DND-41 (cell line): Measurements from ENCODE around the gene TCF7L1.

Source experiments
- ATAC-seq: fragments of 200-7000 bp; cut with Tn5 transposase; 3 replicates; pipeline ENCODE4 v1.9.1; 2021; ENCODE audit warnings: low read depth; ENCODE audit not compliant: insufficient read depth
- DNase-seq: peaks from one replicate; pipeline ENCODE4 v3.0.0-alpha.2; 2020
- H2AFZ ChIP-seq: 2 replicates; pipeline ENCODE4 v1.6.0; 2012; ENCODE audit warnings: low read depth, low read length
- H3K27ac ChIP-seq: 2 replicates; pipeline ENCODE4 v1.5.1; 2012; ENCODE audit warnings: low read length, inconsistent platforms
- H3K27me3 ChIP-seq: fragments of 200-600 bp; sonication (generic); 2 replicates; pipeline ENCODE4 v1.6.0; 2012; ENCODE audit warnings: low read length, mild to moderate bottlenecking, inconsistent platforms; ENCODE audit not compliant: insufficient read depth, poor library complexity
- H3K36me3 ChIP-seq: 2 replicates; pipeline ENCODE4 v1.5.1; 2012; ENCODE audit warnings: low read length, inconsistent platforms; ENCODE audit not compliant: insufficient read depth
- H3K4me1 ChIP-seq: 2 replicates; pipeline ENCODE4 v1.5.1; 2012; ENCODE audit warnings: mild to moderate bottlenecking, low read length; ENCODE audit not compliant: insufficient read depth
- H3K4me2 ChIP-seq: 2 replicates; pipeline ENCODE4 v1.6.0; 2012; ENCODE audit warnings: mild to moderate bottlenecking, moderate library complexity, low read length, inconsistent platforms; ENCODE audit not compliant: insufficient read depth
- H3K4me3 ChIP-seq, 2 experiments: fragments of 200-600 bp in 1 of 2; shearing (Covaris generic) in 1 of 2; 2 replicates each; pipeline ENCODE4 v1.5.1; 2012 to 2016; ENCODE audit warnings: inconsistent platforms in 2 of 2, low read length in 2 of 2, mild to moderate bottlenecking in 2 of 2, low read depth in 1 of 2, moderate library complexity in 1 of 2
- H3K79me2 ChIP-seq: 2 replicates; pipeline ENCODE4 v1.6.0; 2012; ENCODE audit warnings: low read length, inconsistent platforms; ENCODE audit not compliant: insufficient read depth
- H3K9ac ChIP-seq: 2 replicates; pipeline ENCODE4 v1.6.0; 2012; ENCODE audit warnings: low read depth, mild to moderate bottlenecking, inconsistent platforms, low read length, moderate library complexity
- H3K9me3 ChIP-seq: 2 replicates; pipeline ENCODE4 v1.5.1; 2012; ENCODE audit warnings: low read length, moderate library complexity, mild to moderate bottlenecking, inconsistent platforms; ENCODE audit not compliant: insufficient read depth, severe bottlenecking
- H4K20me1 ChIP-seq: 2 replicates; pipeline ENCODE4 v1.6.0; 2012; ENCODE audit warnings: low read length; ENCODE audit not compliant: insufficient read depth
- EZH2 ChIP-seq: IDR thresholded peaks from 3 replicates; pipeline ENCODE4 v1.6.1; 2012; ENCODE audit warnings: borderline replicate concordance, low read depth, mild to moderate bottlenecking, moderate library complexity, low read length, inconsistent platforms; ENCODE audit not compliant: severe bottlenecking
- TF ChIP-seq, protein P1 (sequence below): IDR thresholded peaks from 2 replicates; pipeline ENCODE4 v1.5.1; 2012; ENCODE audit warnings: borderline replicate concordance, low read length, moderate library complexity, mild to moderate bottlenecking; ENCODE audit not compliant: poor library complexity, severe bottlenecking; ENCODE audit errors: extremely low read depth

TCF7L1 gene

DNA sequence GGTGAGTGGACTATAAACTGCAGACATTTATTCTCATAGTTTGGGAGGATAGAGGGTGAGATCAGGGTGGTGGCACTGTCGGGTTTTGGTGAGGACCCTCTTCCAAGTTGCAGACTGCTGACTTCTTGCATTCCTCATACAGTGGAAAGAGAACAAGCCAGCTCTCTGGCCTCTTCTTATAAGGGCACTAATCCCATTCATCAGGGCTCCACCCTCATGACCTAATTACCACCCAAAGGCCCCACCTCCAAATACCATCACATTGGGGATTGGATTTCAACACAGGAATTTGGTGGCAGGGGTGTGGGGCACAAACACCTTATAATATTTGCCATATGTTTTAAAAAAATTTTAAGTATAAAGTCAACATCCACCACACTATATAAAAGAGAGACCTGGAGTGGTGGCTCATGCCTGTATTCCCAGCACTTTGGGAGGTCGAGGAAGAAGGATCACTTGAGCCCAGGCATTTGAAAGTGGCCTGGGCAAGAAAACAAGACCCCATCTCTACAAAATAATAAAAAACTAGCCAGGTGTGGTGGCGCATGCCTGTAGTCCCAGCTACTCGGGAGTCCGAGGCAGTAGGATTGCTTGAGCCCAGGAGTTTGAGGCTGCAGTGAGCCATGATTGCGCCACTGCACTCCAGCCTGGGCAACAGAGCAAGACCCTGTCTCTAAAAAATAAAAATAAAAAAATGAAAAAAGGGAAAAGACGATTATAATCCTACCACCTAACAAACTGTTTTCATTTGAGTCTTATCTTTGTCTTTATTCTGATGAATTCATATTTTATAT lies 44.0 kb downstream of the TCF7L1 start:
- no peak overlapping the region for H2AFZ ChIP-seq
- no peak for TF ChIP-seq EZH2
- TF ChIP-seq, protein P1, sequence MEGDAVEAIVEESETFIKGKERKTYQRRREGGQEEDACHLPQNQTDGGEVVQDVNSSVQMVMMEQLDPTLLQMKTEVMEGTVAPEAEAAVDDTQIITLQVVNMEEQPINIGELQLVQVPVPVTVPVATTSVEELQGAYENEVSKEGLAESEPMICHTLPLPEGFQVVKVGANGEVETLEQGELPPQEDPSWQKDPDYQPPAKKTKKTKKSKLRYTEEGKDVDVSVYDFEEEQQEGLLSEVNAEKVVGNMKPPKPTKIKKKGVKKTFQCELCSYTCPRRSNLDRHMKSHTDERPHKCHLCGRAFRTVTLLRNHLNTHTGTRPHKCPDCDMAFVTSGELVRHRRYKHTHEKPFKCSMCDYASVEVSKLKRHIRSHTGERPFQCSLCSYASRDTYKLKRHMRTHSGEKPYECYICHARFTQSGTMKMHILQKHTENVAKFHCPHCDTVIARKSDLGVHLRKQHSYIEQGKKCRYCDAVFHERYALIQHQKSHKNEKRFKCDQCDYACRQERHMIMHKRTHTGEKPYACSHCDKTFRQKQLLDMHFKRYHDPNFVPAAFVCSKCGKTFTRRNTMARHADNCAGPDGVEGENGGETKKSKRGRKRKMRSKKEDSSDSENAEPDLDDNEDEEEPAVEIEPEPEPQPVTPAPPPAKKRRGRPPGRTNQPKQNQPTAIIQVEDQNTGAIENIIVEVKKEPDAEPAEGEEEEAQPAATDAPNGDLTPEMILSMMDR: no peak
- no peak overlapping the region for H3K4me3 ChIP-seq
- no peak overlapping the region for H3K4me2 ChIP-seq
- H3K9ac ChIP-seq: no peak overlapping the region
- ATAC-seq (no peak), DNase-seq (no peak)
- H4K20me1 ChIP-seq: no peaks in the 10 kb centered on the region
- no peaks in the 10 kb centered on the region for H3K79me2 ChIP-seq
- H3K27me3 ChIP-seq: peaks cover 2% of the 10 kb centered on the region
- no peak overlapping the region for H3K27ac ChIP-seq
- no peaks in the 10 kb centered on the region for H3K9me3 ChIP-seq
- no peaks in the 10 kb centered on the region for H3K4me1 ChIP-seq
- no peaks in the 10 kb centered on the region for H3K36me3 ChIP-seq

DNA sequence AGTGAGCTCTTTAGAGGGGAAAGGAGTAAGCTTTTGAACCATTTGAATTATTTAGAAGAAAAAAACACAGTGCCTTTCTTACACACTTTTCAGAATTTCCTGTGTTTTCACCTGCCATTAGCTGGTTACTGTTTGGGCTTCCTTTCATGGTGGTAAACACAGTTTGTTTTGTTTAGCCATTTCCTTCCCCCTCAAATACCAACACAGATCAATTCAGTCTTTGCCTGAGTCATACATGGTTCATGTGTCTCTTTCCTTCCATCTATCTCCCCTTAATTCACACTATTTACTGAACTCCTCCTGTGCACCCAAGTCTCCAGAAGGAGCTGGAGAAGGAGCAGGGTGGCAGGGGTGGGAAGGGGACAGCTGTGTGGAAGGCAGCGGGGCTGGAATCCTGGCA lies 45.0 kb downstream of the TCF7L1 start:
- no peaks in the 10 kb centered on the region for H3K9me3 ChIP-seq
- H3K36me3 ChIP-seq: no peaks in the 10 kb centered on the region
- DNase-seq (no peak), ATAC-seq (no peak)
- H3K4me1 ChIP-seq: no peaks in the 10 kb centered on the region
- H3K27ac ChIP-seq: no peak overlapping the region
- H3K9ac ChIP-seq: no peak overlapping the region
- no peaks in the 10 kb centered on the region for H4K20me1 ChIP-seq
- no peaks in the 10 kb centered on the region for H3K79me2 ChIP-seq
- peaks cover 2% of the 10 kb centered on the region for H3K27me3 ChIP-seq
- H3K4me2 ChIP-seq: no peak overlapping the region
- no peak overlapping the region for H3K4me3 ChIP-seq
- H2AFZ ChIP-seq: no peak overlapping the region
- TF ChIP-seq, protein P1: no peak
- TF ChIP-seq EZH2: no peak

DNA sequence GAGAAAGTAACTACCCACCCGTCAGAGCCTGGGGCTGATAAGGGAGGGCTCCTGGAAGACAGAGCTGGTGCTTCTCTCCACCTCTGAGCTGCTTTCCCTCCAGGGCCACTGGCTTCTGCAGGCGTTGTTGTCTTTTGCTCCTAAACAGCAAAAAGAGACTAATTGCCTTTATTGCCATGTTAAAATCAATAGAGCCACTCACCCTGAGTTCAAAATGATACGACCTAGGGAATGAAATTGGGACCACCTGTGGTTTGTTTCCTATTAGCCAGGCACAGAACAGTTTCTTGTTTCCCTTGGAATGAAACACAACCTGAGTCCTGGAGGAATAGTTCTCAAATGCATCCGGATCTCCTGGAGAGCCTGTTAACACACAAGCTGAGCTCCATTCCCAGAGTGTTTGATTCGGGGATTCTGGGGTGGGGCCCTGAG lies 45.8 kb downstream of the TCF7L1 start:
- H3K4me3 ChIP-seq: no peak overlapping the region
- no peaks in the 10 kb centered on the region for H3K79me2 ChIP-seq
- no peak overlapping the region for H2AFZ ChIP-seq
- H3K27me3 ChIP-seq: peaks cover 2% of the 10 kb centered on the region
- H3K4me1 ChIP-seq: no peaks in the 10 kb centered on the region
- H3K36me3 ChIP-seq: no peaks in the 10 kb centered on the region
- no peak for DNase-seq
- no peak overlapping the region for H3K27ac ChIP-seq
- no peaks in the 10 kb centered on the region for H3K9me3 ChIP-seq
- ATAC-seq: no peak
- TF ChIP-seq, protein P1: no peak
- TF ChIP-seq EZH2: no peak
- no peaks in the 10 kb centered on the region for H4K20me1 ChIP-seq
- H3K9ac ChIP-seq: no peak overlapping the region
- H3K4me2 ChIP-seq: no peak overlapping the region

DNA sequence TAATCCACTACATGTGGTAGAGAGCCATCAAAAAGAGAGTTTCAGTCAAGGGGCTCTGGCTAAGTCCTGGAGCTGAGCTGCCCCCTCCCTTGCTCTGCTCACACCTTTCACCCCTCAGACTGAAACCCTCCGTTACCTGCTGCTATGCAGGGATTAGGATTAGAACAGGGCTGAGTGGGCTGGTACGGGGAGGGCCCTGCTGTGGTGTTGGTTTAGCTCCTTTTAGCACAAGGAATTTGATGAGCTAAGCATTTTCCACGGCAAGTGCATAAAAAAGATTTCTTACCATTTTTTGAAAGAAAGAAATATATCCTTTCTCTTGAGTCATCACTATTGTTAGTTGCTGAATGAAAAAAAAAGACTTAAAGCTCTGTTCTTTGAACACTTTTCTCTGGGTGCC lies 46.3 kb downstream of the TCF7L1 start:
- no peak overlapping the region for H3K4me3 ChIP-seq
- DNase-seq (no peak), ATAC-seq (no peak)
- H3K27me3 ChIP-seq: peaks cover 2% of the 10 kb centered on the region
- no peaks in the 10 kb centered on the region for H3K9me3 ChIP-seq
- H3K4me2 ChIP-seq: no peak overlapping the region
- H3K9ac ChIP-seq: no peak overlapping the region
- no peaks in the 10 kb centered on the region for H3K79me2 ChIP-seq
- no peaks in the 10 kb centered on the region for H3K4me1 ChIP-seq
- no peaks in the 10 kb centered on the region for H3K36me3 ChIP-seq
- no peak overlapping the region for H3K27ac ChIP-seq
- TF ChIP-seq, protein P1: no peak
- TF ChIP-seq EZH2: no peak
- H4K20me1 ChIP-seq: no peaks in the 10 kb centered on the region
- no peak overlapping the region for H2AFZ ChIP-seq
